ENCODE measurements around the gene RCBTB2.

RCBTB2 gene

GRCh38 chr13:48531416-48532255 lies 1.2 kb downstream of the RCBTB2 start:
- DNase-seq, result no peak
- Histone ChIP-seq H3K27me3 (replicated peaks; ENCODE audit: control insufficient read depth, insufficient read depth, low read length, poor library complexity, severe bottlenecking) (no peaks in the 10 kb centered on the region), H3K4me1 (ENCODE audit: control insufficient read depth, insufficient read depth, low read length, poor library complexity, severe bottlenecking) (peaks cover 18% of the 10 kb centered on the region), H3K36me3 (ENCODE audit: control insufficient read depth, insufficient read depth, low read length) (no peaks in the 10 kb centered on the region), H3K9me3 (ENCODE audit: control insufficient read depth, low read length) (no peaks in the 10 kb centered on the region), H3K27ac (ENCODE audit: insufficient read depth, low read length, poor library complexity, severe bottlenecking) (peak overlapping the region; percentile 96), H3K4me3 (ENCODE audit: insufficient read depth, low read depth, low read length, poor library complexity, severe bottlenecking) (peak overlapping the region; percentile 83)

- Histone ChIP-seq H3K9me3 (ENCODE audit: control insufficient read depth, low read length) (no peaks in the 10 kb centered on the region), H3K27ac (ENCODE audit: insufficient read depth, low read length, poor library complexity, severe bottlenecking) (peak overlapping the region; percentile 96), H3K36me3 (ENCODE audit: control insufficient read depth, insufficient read depth, low read length) (no peaks in the 10 kb centered on the region), H3K4me1 (ENCODE audit: control insufficient read depth, insufficient read depth, low read length, poor library complexity, severe bottlenecking) (peaks cover 18% of the 10 kb centered on the region), H3K4me3 (ENCODE audit: insufficient read depth, low read depth, low read length, poor library complexity, severe bottlenecking) (peak overlapping the region; percentile 83), H3K27me3 (replicated peaks; ENCODE audit: control insufficient read depth, insufficient read depth, low read length, poor library complexity, severe bottlenecking) (no peaks in the 10 kb centered on the region)
- no peak for DNase-seq
Observed at GRCh38 chr13:48530833-48531232, 2.0 kb downstream of the RCBTB2 start.

GRCh38 chr13:48528720-48529119 lies 4.2 kb downstream of the RCBTB2 start:
- Histone ChIP-seq H3K4me1 (ENCODE audit: control insufficient read depth, insufficient read depth, low read length, poor library complexity, severe bottlenecking) (peaks cover 15% of the 10 kb centered on the region), H3K27me3 (replicated peaks; ENCODE audit: control insufficient read depth, insufficient read depth, low read length, poor library complexity, severe bottlenecking) (no peaks in the 10 kb centered on the region), H3K9me3 (ENCODE audit: control insufficient read depth, low read length) (no peaks in the 10 kb centered on the region), H3K4me3 (ENCODE audit: insufficient read depth, low read depth, low read length, poor library complexity, severe bottlenecking) (no peak overlapping the region), H3K27ac (ENCODE audit: insufficient read depth, low read length, poor library complexity, severe bottlenecking) (no peak overlapping the region), H3K36me3 (ENCODE audit: control insufficient read depth, insufficient read depth, low read length) (no peaks in the 10 kb centered on the region)
- DNase-seq, result no peak

GRCh38 chr13:48527955-48528354 lies 4.9 kb downstream of the RCBTB2 start:
- Histone ChIP-seq H3K36me3 (ENCODE audit: control insufficient read depth, insufficient read depth, low read length) (no peaks in the 10 kb centered on the region), H3K4me3 (ENCODE audit: insufficient read depth, low read depth, low read length, poor library complexity, severe bottlenecking) (no peak overlapping the region), H3K4me1 (ENCODE audit: control insufficient read depth, insufficient read depth, low read length, poor library complexity, severe bottlenecking) (peaks cover 8% of the 10 kb centered on the region), H3K27me3 (replicated peaks; ENCODE audit: control insufficient read depth, insufficient read depth, low read length, poor library complexity, severe bottlenecking) (no peaks in the 10 kb centered on the region), H3K9me3 (ENCODE audit: control insufficient read depth, low read length) (no peaks in the 10 kb centered on the region), H3K27ac (ENCODE audit: insufficient read depth, low read length, poor library complexity, severe bottlenecking) (no peak overlapping the region)
- DNase-seq, result no peak

- H3K4me1 ChIP-seq (ENCODE audit: control insufficient read depth, insufficient read depth, low read length, poor library complexity, severe bottlenecking), result peaks cover 8% of the 10 kb centered on the region
- H3K4me3 ChIP-seq (ENCODE audit: insufficient read depth, low read depth, low read length, poor library complexity, severe bottlenecking), result no peak overlapping the region
- no peaks in the 10 kb centered on the region for H3K36me3 ChIP-seq (ENCODE audit: control insufficient read depth, insufficient read depth, low read length)
- H3K27me3 ChIP-seq (replicated peaks; ENCODE audit: control insufficient read depth, insufficient read depth, low read length, poor library complexity, severe bottlenecking), result no peaks in the 10 kb centered on the region
- no peak for DNase-seq
- no peaks in the 10 kb centered on the region for H3K9me3 ChIP-seq (ENCODE audit: control insufficient read depth, low read length)
- no peak overlapping the region for H3K27ac ChIP-seq (ENCODE audit: insufficient read depth, low read length, poor library complexity, severe bottlenecking)
Observed at GRCh38 chr13:48526286-48526685, 6.6 kb downstream of the RCBTB2 start.

GRCh38 chr13:48518083-48518482 lies 14.8 kb downstream of the RCBTB2 start:
- Histone ChIP-seq H3K27ac (ENCODE audit: insufficient read depth, low read length, poor library complexity, severe bottlenecking) (no peak overlapping the region), H3K4me1 (ENCODE audit: control insufficient read depth, insufficient read depth, low read length, poor library complexity, severe bottlenecking) (no peaks in the 10 kb centered on the region), H3K27me3 (replicated peaks; ENCODE audit: control insufficient read depth, insufficient read depth, low read length, poor library complexity, severe bottlenecking) (no peaks in the 10 kb centered on the region), H3K36me3 (ENCODE audit: control insufficient read depth, insufficient read depth, low read length) (no peaks in the 10 kb centered on the region), H3K9me3 (ENCODE audit: control insufficient read depth, low read length) (no peaks in the 10 kb centered on the region), H3K4me3 (ENCODE audit: insufficient read depth, low read depth, low read length, poor library complexity, severe bottlenecking) (no peak overlapping the region)
- DNase-seq, result no peak

- no peak for DNase-seq
Observed at GRCh38 chr13:48515732-48516131, 17.1 kb downstream of the RCBTB2 start.

GRCh38 chr13:48514793-48515192 lies 18.1 kb downstream of the RCBTB2 start:
- DNase-seq, result no peak
- Histone ChIP-seq H3K27me3 (replicated peaks; ENCODE audit: control insufficient read depth, insufficient read depth, low read length, poor library complexity, severe bottlenecking) (no peaks in the 10 kb centered on the region), H3K4me1 (ENCODE audit: control insufficient read depth, insufficient read depth, low read length, poor library complexity, severe bottlenecking) (peaks cover 7% of the 10 kb centered on the region), H3K36me3 (ENCODE audit: control insufficient read depth, insufficient read depth, low read length) (no peaks in the 10 kb centered on the region), H3K4me3 (ENCODE audit: insufficient read depth, low read depth, low read length, poor library complexity, severe bottlenecking) (no peak overlapping the region), H3K9me3 (ENCODE audit: control insufficient read depth, low read length) (no peaks in the 10 kb centered on the region), H3K27ac (ENCODE audit: insufficient read depth, low read length, poor library complexity, severe bottlenecking) (no peak overlapping the region)

More at GRCh38 chr13:48515732-48516131, 17.1 kb downstream of the RCBTB2 start:
- no peak overlapping the region for H3K4me3 ChIP-seq (ENCODE audit: insufficient read depth, low read depth, low read length, poor library complexity, severe bottlenecking)
- H3K36me3 ChIP-seq (ENCODE audit: control insufficient read depth, insufficient read depth, low read length), result no peaks in the 10 kb centered on the region
- no peak overlapping the region for H3K27ac ChIP-seq (ENCODE audit: insufficient read depth, low read length, poor library complexity, severe bottlenecking)
- no peaks in the 10 kb centered on the region for H3K27me3 ChIP-seq (replicated peaks; ENCODE audit: control insufficient read depth, insufficient read depth, low read length, poor library complexity, severe bottlenecking)
- H3K4me1 ChIP-seq (ENCODE audit: control insufficient read depth, insufficient read depth, low read length, poor library complexity, severe bottlenecking), result no peaks in the 10 kb centered on the region
- H3K9me3 ChIP-seq (ENCODE audit: control insufficient read depth, low read length), result no peaks in the 10 kb centered on the region

GRCh38 chr13:48511621-48512230 lies 21.2 kb downstream of the RCBTB2 start:
- Histone ChIP-seq H3K27ac (ENCODE audit: insufficient read depth, low read length, poor library complexity, severe bottlenecking) (no peak overlapping the region), H3K4me1 (ENCODE audit: control insufficient read depth, insufficient read depth, low read length, poor library complexity, severe bottlenecking) (peaks cover 13% of the 10 kb centered on the region), H3K4me3 (ENCODE audit: insufficient read depth, low read depth, low read length, poor library complexity, severe bottlenecking) (no peak overlapping the region), H3K9me3 (ENCODE audit: control insufficient read depth, low read length) (no peaks in the 10 kb centered on the region), H3K36me3 (ENCODE audit: control insufficient read depth, insufficient read depth, low read length) (no peaks in the 10 kb centered on the region), H3K27me3 (replicated peaks; ENCODE audit: control insufficient read depth, insufficient read depth, low read length, poor library complexity, severe bottlenecking) (no peaks in the 10 kb centered on the region)
- DNase-seq, result no peak

GRCh38 chr13:48510698-48511097 lies 22.2 kb downstream of the RCBTB2 start:
- Histone ChIP-seq H3K4me3 (ENCODE audit: insufficient read depth, low read depth, low read length, poor library complexity, severe bottlenecking) (no peak overlapping the region), H3K9me3 (ENCODE audit: control insufficient read depth, low read length) (no peaks in the 10 kb centered on the region), H3K36me3 (ENCODE audit: control insufficient read depth, insufficient read depth, low read length) (no peaks in the 10 kb centered on the region), H3K27ac (ENCODE audit: insufficient read depth, low read length, poor library complexity, severe bottlenecking) (no peak overlapping the region), H3K27me3 (replicated peaks; ENCODE audit: control insufficient read depth, insufficient read depth, low read length, poor library complexity, severe bottlenecking) (no peaks in the 10 kb centered on the region), H3K4me1 (ENCODE audit: control insufficient read depth, insufficient read depth, low read length, poor library complexity, severe bottlenecking) (peaks cover 23% of the 10 kb centered on the region)
- no peak for DNase-seq

Measured in effector memory CD4-positive, alpha-beta T cell (primary cell).